Calu3 (cell line): ENCODE data around the gene UNKL. TPM values are rescaled to one million over a fixed set of nuclear protein-coding genes. Genes with fewer than 3 reads are reported as not detected.

Experiments
- BruUV-seq: library from RNA; stranded (reverse); fragments of 400-500 nt; replicated peaks from 2 replicates; lab custom pipeline; 2021; lab: Mats Ljungman, UMichigan
- CTCF ChIA-PET: fragments of 300-600 bp; sonication (Branson Sonifier 250); formaldehyde crosslinking; loops from one replicate; lab custom pipeline; 2022; ENCODE audit warnings: antibody characterized with exemption; lab: Charles Lee
- DNase-seq: peaks from one replicate; pipeline ENCODE4 v3.0.0; 2022
- H3K27ac Mint-ChIP-seq: one replicate; pipeline ENCODE4 v1.8.0; 2022; ENCODE audit warnings: mixed read lengths; ENCODE audit not compliant: unreplicated experiment
- H3K27me3 Mint-ChIP-seq: one replicate; pipeline ENCODE4 v1.8.0; 2022; ENCODE audit warnings: mixed read lengths; ENCODE audit not compliant: unreplicated experiment
- H3K36me3 Mint-ChIP-seq: one replicate; pipeline ENCODE4 v1.8.0; 2022; ENCODE audit warnings: mild to moderate bottlenecking, moderate library complexity, mixed read lengths; ENCODE audit not compliant: insufficient read depth, unreplicated experiment
- H3K4me1 Mint-ChIP-seq: one replicate; pipeline ENCODE4 v1.8.0; 2022; ENCODE audit warnings: mild to moderate bottlenecking, low read depth, mixed read lengths; ENCODE audit not compliant: unreplicated experiment
- H3K4me3 Mint-ChIP-seq: one replicate; pipeline ENCODE4 v1.8.0; 2022; ENCODE audit warnings: mild to moderate bottlenecking, low read depth, moderate library complexity, mixed read lengths; ENCODE audit not compliant: unreplicated experiment
- H3K9me3 Mint-ChIP-seq: one replicate; pipeline ENCODE4 v1.8.0; 2022; ENCODE audit warnings: low read depth, mixed read lengths; ENCODE audit not compliant: unreplicated experiment
- intact Hi-C: fragments of 100-400 bp; cut with micrococcal nuclease; formaldehyde crosslinking; loops from one replicate; pipeline ENCODE4 v1.10.0; 2022; ENCODE audit not compliant: unreplicated experiment
- total RNA-seq: library from RNA; stranded (reverse); gene quantifications from 2 replicates; pipeline ENCODE4 v1.2.3, GENCODE V29; 2022
- TF ChIP-seq, protein P1 (sequence below): fragments of 200-600 bp; IDR thresholded peaks from one replicate; pipeline ENCODE4 v1.8.0; 2022; ENCODE audit warnings: antibody characterized with exemption; ENCODE audit not compliant: unreplicated experiment

UNKL gene
- total RNA-seq, 1 experiment from 2014 or later: 35.5 TPM

- H3K36me3 Mint-ChIP-seq: peaks cover 27% of the 10 kb centered on the region
- no TSS peak for BruUV-seq
- CTCF ChIA-PET: no interaction called here
- peaks cover 16% of the 10 kb centered on the region for H3K4me1 Mint-ChIP-seq
- TF ChIP-seq, protein P1, sequence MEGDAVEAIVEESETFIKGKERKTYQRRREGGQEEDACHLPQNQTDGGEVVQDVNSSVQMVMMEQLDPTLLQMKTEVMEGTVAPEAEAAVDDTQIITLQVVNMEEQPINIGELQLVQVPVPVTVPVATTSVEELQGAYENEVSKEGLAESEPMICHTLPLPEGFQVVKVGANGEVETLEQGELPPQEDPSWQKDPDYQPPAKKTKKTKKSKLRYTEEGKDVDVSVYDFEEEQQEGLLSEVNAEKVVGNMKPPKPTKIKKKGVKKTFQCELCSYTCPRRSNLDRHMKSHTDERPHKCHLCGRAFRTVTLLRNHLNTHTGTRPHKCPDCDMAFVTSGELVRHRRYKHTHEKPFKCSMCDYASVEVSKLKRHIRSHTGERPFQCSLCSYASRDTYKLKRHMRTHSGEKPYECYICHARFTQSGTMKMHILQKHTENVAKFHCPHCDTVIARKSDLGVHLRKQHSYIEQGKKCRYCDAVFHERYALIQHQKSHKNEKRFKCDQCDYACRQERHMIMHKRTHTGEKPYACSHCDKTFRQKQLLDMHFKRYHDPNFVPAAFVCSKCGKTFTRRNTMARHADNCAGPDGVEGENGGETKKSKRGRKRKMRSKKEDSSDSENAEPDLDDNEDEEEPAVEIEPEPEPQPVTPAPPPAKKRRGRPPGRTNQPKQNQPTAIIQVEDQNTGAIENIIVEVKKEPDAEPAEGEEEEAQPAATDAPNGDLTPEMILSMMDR: no peak
- no peaks in the 10 kb centered on the region for H3K27me3 Mint-ChIP-seq
- no peak for DNase-seq
- intact Hi-C loops: no loop called here
- H3K27ac Mint-ChIP-seq: no peak overlapping the region
- H3K9me3 Mint-ChIP-seq: no peaks in the 10 kb centered on the region
- no peak overlapping the region for H3K4me3 Mint-ChIP-seq
Measured at GRCh38 chr16:1381612-1382406, 32.7 kb downstream of the UNKL start.

DNA sequence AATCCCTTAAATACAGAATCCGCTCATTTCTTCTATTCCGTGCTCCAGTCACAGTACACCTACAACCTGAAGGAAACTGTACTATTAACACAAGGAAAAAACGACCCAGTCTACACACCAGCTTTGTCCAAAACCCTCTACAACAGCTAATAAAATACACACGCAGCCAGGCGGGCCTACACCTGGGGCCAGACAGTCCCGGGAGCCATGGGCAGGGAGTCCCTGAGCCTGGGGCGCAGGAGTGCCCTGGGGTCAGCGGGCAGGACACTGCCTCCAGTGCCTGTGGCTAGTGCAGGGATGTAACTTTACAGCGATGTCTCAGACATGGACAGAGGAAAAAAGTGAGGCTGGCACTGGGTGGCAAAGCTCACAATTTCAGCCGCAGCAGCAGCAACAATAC, 34.3 kb downstream of the UNKL start:
- peak overlapping the region; percentile 82 for H3K27ac Mint-ChIP-seq
- intact Hi-C loops: no loop called here

DNA sequence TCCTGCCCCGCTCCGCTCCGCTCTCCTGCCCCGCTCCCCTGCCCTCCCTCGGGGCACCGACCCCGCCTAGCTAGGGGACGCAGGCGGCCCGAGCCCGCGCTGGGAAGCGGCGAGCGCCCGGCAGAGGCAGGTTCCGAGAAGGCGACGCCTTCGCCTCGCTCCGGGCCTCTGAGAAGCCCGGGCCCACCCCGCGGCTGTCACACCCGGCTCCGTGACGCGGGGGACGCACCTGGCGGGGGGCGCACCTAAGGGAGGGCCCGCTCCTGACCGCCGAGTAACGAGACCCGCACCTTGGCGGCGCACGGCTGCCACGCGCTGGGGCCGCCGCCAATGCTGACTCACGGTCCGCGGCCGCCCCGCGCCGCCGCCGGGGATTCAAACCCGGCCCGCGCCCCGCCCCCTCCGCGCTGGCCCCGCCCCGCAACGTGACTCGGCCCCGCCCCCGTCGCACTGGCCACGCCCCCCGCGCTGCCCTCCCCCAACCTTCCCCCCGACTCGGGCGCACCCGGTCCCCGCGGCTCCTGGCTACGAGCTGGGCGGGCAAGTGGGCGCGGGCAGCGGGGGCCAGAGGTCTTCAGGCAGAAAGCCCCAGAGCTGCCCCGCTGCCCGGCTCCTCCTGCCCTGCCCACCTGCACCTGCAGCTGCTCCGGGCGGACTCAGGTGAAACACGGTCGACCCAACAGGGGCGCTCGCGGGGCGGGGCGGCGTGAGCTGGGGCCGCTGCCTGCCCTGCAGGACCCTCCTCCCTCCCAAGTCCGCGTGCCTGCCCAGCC, 35.0 kb downstream of the UNKL start:
- H3K27ac Mint-ChIP-seq: peak overlapping the region; percentile 82
- CTCF ChIA-PET: interaction anchor here (0.6 to 1.7 kb wide), 4 partner anchors 14 to 242 kb away, joined by 3 to 5 read pairs (median 4); no protein-coding TSS in a partner anchor
- H3K9me3 Mint-ChIP-seq: no peaks in the 10 kb centered on the region
- peaks cover 26% of the 10 kb centered on the region for H3K36me3 Mint-ChIP-seq
- no TSS peak for BruUV-seq
- no peaks in the 10 kb centered on the region for H3K27me3 Mint-ChIP-seq
- peak; percentile 76 for DNase-seq
- H3K4me3 Mint-ChIP-seq: peak overlapping the region; percentile 73
- intact Hi-C loops: no loop called here
- TF ChIP-seq, protein P1: no peak
- peaks cover 16% of the 10 kb centered on the region for H3K4me1 Mint-ChIP-seq

More for the DNA sequence above, 34.3 kb downstream of the UNKL start:
- Mint-ChIP-seq H3K4me1 (peaks cover 16% of the 10 kb centered on the region), H3K4me3 (peak overlapping the region; percentile 73), H3K36me3 (peaks cover 24% of the 10 kb centered on the region), H3K27me3 (no peaks in the 10 kb centered on the region), H3K9me3 (no peaks in the 10 kb centered on the region)
- BruUV-seq: no TSS peak
- no peak for DNase-seq
- CTCF ChIA-PET: interaction anchor here (0.6 to 1.2 kb wide), 4 partner anchors 26 to 242 kb away, joined by 3 to 5 read pairs (median 4); no protein-coding TSS in a partner anchor
- TF ChIP-seq, protein P1: no peak

DNA sequence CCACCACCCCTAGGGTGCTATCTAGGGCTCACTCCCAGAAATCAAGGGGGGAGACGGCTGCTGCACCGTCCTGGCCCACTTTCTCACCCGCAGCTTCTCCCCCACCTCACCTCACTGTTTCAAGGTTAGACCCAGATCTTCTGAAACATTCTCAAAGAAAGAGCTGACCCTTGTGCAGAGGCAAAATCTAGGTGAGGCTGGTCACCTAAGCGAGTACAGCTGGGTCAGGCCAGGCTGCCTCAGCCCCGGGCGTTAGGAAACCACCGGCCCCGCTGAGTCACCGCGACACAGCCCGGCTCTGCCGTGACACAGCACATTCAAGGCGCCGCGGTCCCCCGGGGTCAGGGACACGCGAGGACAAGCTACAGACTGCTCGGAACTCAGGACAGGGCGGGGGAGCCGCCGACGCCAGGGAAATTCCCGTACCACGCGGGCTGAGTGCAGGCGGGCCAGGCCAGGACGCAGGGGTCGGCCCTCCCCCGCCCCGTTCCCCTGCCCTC, 35.6 kb downstream of the UNKL start:
- Mint-ChIP-seq H3K27ac (peak overlapping the region; percentile 75), H3K27me3 (no peaks in the 10 kb centered on the region), H3K9me3 (no peaks in the 10 kb centered on the region), H3K4me3 (peak overlapping the region; percentile 73), H3K4me1 (peaks cover 16% of the 10 kb centered on the region), H3K36me3 (peaks cover 28% of the 10 kb centered on the region)
- TF ChIP-seq, protein P1: no peak
- peak; percentile 77 for DNase-seq
- BruUV-seq: no TSS peak
- CTCF ChIA-PET: interaction anchor here (1.7 kb wide), 1 partner anchor 13 kb away, joined by 4 read pairs; no protein-coding TSS in a partner anchor
- intact Hi-C loops: no loop called here
